ENCODE results near the gene CYP26A1. TPM values are rescaled to one million over a fixed set of nuclear protein-coding genes. Genes with fewer than 3 reads are reported as not detected.
A peak's percentile ranks its signal among the peaks of the same experiment; 100 is the strongest.

CYP26A1 gene
- total and polyA plus RNA-seq, 7 donors = 0.04 TPM; not detected in 6

DNA sequence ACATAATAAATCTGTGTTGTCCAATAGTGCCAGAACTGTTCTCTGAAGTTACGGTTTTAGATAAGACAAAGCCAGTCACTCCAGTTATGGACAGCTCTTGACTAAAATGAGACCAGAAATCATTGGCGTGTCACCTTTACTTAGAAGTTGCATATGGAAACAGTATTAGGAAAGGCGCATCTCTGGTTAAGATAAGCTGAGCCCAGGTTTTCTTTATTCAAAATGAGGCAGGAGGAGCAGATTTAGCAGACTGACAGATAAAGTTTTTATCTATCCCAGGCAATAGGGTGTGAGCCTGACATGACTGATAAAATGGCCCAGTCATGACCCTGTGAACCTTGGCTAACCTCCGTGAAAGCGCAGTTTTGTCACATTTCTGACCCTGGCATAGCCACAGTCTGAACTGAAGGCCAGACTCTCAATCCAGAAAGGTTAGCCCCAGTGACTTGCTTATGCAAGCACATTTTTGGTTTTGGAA, 4.2 kb downstream of the CYP26A1 start:
- H3K36me3 ChIP-seq (ENCODE audit: insufficient read depth in 1 of 2, low read depth in 1 of 2) = no peaks in the 10 kb centered on the region
- TF ChIP-seq, protein P1, sequence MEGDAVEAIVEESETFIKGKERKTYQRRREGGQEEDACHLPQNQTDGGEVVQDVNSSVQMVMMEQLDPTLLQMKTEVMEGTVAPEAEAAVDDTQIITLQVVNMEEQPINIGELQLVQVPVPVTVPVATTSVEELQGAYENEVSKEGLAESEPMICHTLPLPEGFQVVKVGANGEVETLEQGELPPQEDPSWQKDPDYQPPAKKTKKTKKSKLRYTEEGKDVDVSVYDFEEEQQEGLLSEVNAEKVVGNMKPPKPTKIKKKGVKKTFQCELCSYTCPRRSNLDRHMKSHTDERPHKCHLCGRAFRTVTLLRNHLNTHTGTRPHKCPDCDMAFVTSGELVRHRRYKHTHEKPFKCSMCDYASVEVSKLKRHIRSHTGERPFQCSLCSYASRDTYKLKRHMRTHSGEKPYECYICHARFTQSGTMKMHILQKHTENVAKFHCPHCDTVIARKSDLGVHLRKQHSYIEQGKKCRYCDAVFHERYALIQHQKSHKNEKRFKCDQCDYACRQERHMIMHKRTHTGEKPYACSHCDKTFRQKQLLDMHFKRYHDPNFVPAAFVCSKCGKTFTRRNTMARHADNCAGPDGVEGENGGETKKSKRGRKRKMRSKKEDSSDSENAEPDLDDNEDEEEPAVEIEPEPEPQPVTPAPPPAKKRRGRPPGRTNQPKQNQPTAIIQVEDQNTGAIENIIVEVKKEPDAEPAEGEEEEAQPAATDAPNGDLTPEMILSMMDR (IDR thresholded peaks at IDR 0.05) = no peak
- H3K27me3 ChIP-seq (ENCODE audit: insufficient read depth in 3 of 3, low read length in 2 of 3) = peaks cover 0 to 84% (median 16%) of the 10 kb centered on the region in 3 donors
- H3K9me3 ChIP-seq = no peaks in the 10 kb centered on the region
- 83 to 92% (median 88%) methylated on average over 5 of the region's 5 CpGs for WGBS, 3 donors
- no peak overlapping the region for H3K4me3 ChIP-seq
- DNase-seq = no peak
- ATAC-seq = no peak
- H3K4me1 ChIP-seq = peaks cover 7% of the 10 kb centered on the region
- no peak overlapping the region for H3K27ac ChIP-seq
- intact Hi-C loops (cut with DNase I) = loop anchor here in 1 of 2 donors (2.0 kb wide), 1 partner anchor 211 kb away; no protein-coding TSS in a partner anchor

DNA sequence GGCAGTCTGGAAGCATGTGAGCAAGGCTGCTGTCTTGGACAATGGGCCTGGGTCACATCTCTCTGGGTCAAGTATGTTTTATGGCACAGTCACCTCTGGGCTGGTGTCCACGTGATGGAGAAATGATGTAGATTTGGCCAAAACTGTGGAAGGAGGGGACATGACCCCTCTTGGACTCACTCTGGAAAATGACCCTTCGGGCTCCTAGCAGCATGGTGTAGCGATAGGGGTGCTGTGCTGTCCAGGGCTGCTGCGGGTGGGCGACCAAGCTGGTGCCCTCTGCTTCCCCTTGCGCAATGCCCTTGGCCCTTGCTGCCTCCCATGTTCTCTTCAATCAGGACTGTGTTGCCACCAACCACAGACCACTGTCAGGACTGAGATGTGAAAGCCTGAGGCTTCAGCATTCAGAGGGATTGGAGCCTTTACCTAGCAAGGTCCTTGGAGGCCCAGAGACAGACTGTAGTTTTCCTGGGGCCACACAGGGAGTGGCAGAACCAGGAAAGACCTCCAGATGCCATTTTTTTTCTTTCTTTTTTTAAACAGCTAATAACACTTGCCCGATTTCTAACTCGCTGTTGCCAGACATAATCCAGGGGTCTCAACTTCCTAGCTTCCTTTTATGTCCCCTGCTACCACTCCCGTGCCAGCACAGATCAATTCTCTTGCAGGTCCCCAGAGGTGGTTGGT, 6.1 kb downstream of the CYP26A1 start:
- TF ChIP-seq, protein P1 (IDR thresholded peaks at IDR 0.05) = no peak
- Histone ChIP-seq H3K36me3 (ENCODE audit: insufficient read depth in 1 of 2, low read depth in 1 of 2) (no peaks in the 10 kb centered on the region), H3K4me3 (no peak overlapping the region), H3K9me3 (no peaks in the 10 kb centered on the region), H3K27me3 (ENCODE audit: insufficient read depth in 3 of 3, low read length in 2 of 3) (peaks cover 0 to 65% (median 11%) of the 10 kb centered on the region in 3 donors), H3K4me1 (no peaks in the 10 kb centered on the region), H3K27ac (no peak overlapping the region)
- no peak for DNase-seq
- no peak for ATAC-seq
- intact Hi-C loops (cut with DNase I) = loop anchor here (2.0 to 10.0 kb wide), 4 partner anchors 209 to 425 kb away; no protein-coding TSS in a partner anchor
- 42 to 57% (median 51%) methylated on average over 9 of the region's 9 CpGs for WGBS, 3 donors

DNA sequence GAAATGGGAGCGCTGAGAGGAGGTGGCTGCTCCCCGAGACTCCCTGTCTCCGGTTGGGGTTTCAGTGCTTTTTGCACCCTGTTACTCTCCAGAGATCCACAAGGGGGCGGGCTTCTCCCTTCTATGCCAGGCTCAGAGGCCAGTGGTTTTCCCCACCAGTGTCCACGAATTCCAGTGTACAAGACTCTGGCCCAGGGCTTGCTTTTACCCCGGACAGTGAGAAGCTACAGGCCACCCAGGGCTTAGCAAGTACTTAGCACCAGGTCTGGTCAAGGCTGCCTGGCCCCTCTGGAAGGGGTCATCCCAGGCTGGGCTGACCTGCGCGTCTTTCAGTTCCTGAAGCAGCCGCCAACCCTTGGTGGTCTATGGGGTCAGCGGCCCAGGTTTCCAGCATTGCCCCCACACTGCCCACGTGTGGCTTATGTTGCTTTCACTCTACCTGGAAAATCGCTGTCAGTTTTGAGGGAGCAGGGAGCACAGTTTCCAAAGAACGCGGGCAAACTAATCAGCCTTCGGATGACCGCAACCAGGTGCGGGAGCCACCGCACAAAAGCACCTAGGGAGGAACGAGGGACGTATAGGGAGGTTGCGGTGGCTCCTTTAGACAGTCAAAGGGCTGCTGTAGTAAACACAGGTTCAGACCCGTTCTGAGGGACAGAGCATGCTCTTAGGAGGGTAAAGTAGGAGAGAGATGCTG, 6.8 kb downstream of the CYP26A1 start:
- no peak overlapping the region for H3K4me3 ChIP-seq
- intact Hi-C loops (cut with DNase I) = loop anchor here (2.0 to 10.0 kb wide), 3 partner anchors 264 to 424 kb away; no protein-coding TSS in a partner anchor
- no peaks in the 10 kb centered on the region for H3K4me1 ChIP-seq
- 54 to 56% (median 54%) methylated on average over 22 of the region's 22 CpGs for WGBS, 3 donors
- DNase-seq (no peak), ATAC-seq (peak; percentile 48 to 71 (median 56))
- peaks cover 0 to 58% (median 6%) of the 10 kb centered on the region in 3 donors for H3K27me3 ChIP-seq (ENCODE audit: insufficient read depth in 3 of 3, low read length in 2 of 3)
- TF ChIP-seq, protein P1 (IDR thresholded peaks at IDR 0.05) = peak; percentile 65
- H3K36me3 ChIP-seq (ENCODE audit: insufficient read depth in 1 of 2, low read depth in 1 of 2) = no peaks in the 10 kb centered on the region
- H3K9me3 ChIP-seq = no peaks in the 10 kb centered on the region
- no peak overlapping the region for H3K27ac ChIP-seq

DNA sequence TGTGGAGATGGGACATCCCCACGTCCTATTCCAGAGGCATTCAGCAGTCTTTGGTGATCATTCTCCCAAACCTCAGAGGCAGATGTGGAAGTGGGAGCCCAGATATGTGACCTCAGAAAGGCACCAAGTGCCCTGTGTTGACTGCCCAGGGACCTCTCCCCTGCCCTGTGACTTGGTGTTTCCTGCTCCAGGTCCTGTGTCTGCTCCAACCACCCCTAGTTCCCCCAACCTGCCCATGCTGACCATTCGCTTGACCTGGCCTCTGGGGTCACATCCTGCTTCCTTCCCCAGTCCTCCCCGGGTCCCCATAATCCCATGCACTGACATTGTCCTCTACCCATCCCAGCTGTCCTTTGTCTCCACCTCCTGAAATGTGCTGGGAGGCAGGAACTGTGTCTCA, 7.6 kb downstream of the CYP26A1 start:
- no peaks in the 10 kb centered on the region for H3K4me1 ChIP-seq
- ATAC-seq (no peak), DNase-seq (no peak)
- no peak overlapping the region for H3K4me3 ChIP-seq
- TF ChIP-seq, protein P1 (IDR thresholded peaks at IDR 0.05) = no peak
- peaks cover 0 to 50% (median 4%) of the 10 kb centered on the region in 3 donors for H3K27me3 ChIP-seq (ENCODE audit: insufficient read depth in 3 of 3, low read length in 2 of 3)
- intact Hi-C loops (cut with DNase I) = loop anchor here (2.0 to 10.0 kb wide), 3 partner anchors 263 to 423 kb away; no protein-coding TSS in a partner anchor
- no peak overlapping the region for H3K27ac ChIP-seq
- no peaks in the 10 kb centered on the region for H3K36me3 ChIP-seq (ENCODE audit: insufficient read depth in 1 of 2, low read depth in 1 of 2)
- no peaks in the 10 kb centered on the region for H3K9me3 ChIP-seq
- WGBS, 3 donors = 40 to 46% (median 45%) methylated on average over 3 of the region's 3 CpGs

Measured in psoas muscle (tissue), 8 donors.